HCT116 (cell line): ENCODE results near the gene ADPRHL1. TPM values are rescaled to one million over a fixed set of nuclear protein-coding genes. Genes with fewer than 3 reads are reported as not detected.

Source experiments
- ATAC-seq: fragments of 200-7000 bp; cut with Tn5 transposase; 2 replicates; pipeline ENCODE4 v1.9.1; 2020; ENCODE audit warnings: mild to moderate bottlenecking, moderate library complexity
- BruUV-seq: library from RNA; stranded (reverse); fragments of 400-500 nt; replicated peaks from 2 replicates; lab custom pipeline; 2021; lab: Mats Ljungman, UMichigan
- CTCF ChIA-PET: fragments of 300-600 bp; sonication (Branson Sonifier 250); formaldehyde crosslinking; loops from one replicate; lab custom pipeline; 2021; ENCODE audit warnings: antibody characterized with exemption; lab: Charles Lee
- POLR2A ChIA-PET: fragments of 300-600, 350-600 bp; sonication (Branson Sonifier 250); formaldehyde crosslinking; loops from one replicate; lab custom pipeline; 2021; ENCODE audit warnings: antibody characterized with exemption; lab: Charles Lee
- RAD21 ChIA-PET, 2 experiments: fragments of 300-600 bp; sonication (Branson Sonifier 250); formaldehyde crosslinking; loops; one replicate each; lab custom pipeline; 2023; ENCODE audit warnings: low total read pairs in 2 of 2; ENCODE audit not compliant: uncharacterized antibody in 2 of 2, unreplicated experiment in 2 of 2, low non-redundant PET in 1 of 2; lab: Charles Lee
- DNase-seq: peaks from one replicate; pipeline ENCODE4 v3.0.0-alpha.2; 2010; ENCODE audit warnings: low read depth, low spot score
- H2AFZ ChIP-seq: fragments of 200-600 bp; shearing (Covaris generic), sonication (generic); 2 replicates; pipeline ENCODE4 v1.6.1; 2017; ENCODE audit warnings: low read depth, mixed run types, mixed read lengths, antibody characterized with exemption, low read length; ENCODE audit not compliant: poor library complexity, severe bottlenecking
- H3K27ac ChIP-seq: 2 replicates; pipeline ENCODE4 v1.5.1; 2012; ENCODE audit warnings: low read depth, low read length
- H3K27me3 ChIP-seq: fragments of 200-600 bp; sonication (generic); 2 replicates; pipeline ENCODE4 v1.6.1; 2016; ENCODE audit warnings: mixed run types, low read length, mixed read lengths; ENCODE audit not compliant: insufficient read depth
- H3K36me3 ChIP-seq, 2 experiments: fragments of 200-500 bp in 1 of 2; fragments of 200-600 bp in 1 of 2; sonication (Bioruptor generic) in 1 of 2; sonication (generic) in 1 of 2; 2 replicates each; pipeline versions ENCODE4 v1.5.1 to v1.6.1; 2014 to 2016; ENCODE audit warnings: low read length in 2 of 2, inconsistent platforms in 1 of 2, mixed read lengths in 1 of 2, mixed run types in 1 of 2; ENCODE audit not compliant: insufficient read depth in 2 of 2, control insufficient read depth in 1 of 2
- H3K4me1 ChIP-seq, 2 experiments: fragments of 200-600 bp in 1 of 2; sonication (generic) in 1 of 2; 2 replicates each; pipeline versions ENCODE4 v1.5.1 to v1.6.1; 2012 to 2017; ENCODE audit warnings: low read length in 2 of 2, inconsistent platforms in 1 of 2, mild to moderate bottlenecking in 1 of 2, mixed read lengths in 1 of 2, mixed run types in 1 of 2, moderate library complexity in 1 of 2; ENCODE audit not compliant: insufficient read depth in 2 of 2, control insufficient read depth in 1 of 2
- H3K4me2 ChIP-seq: fragments of 200-600 bp; sonication (generic); 2 replicates; pipeline ENCODE4 v1.6.1; 2017; ENCODE audit warnings: mixed run types, low read length, mixed read lengths
- H3K4me3 ChIP-seq, 2 experiments: fragments of 200-600 bp in 1 of 2; sonication (generic) in 1 of 2; replicated peaks in 1 of 2; 2 replicates each; pipeline ENCODE4 v1.5.1; 2011 to 2016; ENCODE audit warnings: low read length in 2 of 2, control low read depth in 1 of 2, low read depth in 1 of 2, mild to moderate bottlenecking in 1 of 2, mixed read lengths in 1 of 2, mixed run types in 1 of 2
- H3K79me2 ChIP-seq: fragments of 200-600 bp; sonication (generic); 2 replicates; pipeline ENCODE4 v1.6.1; 2017; ENCODE audit warnings: mild to moderate bottlenecking, mixed run types, low read length, moderate library complexity, mixed read lengths; ENCODE audit not compliant: insufficient read depth
- H3K9ac ChIP-seq: fragments of 200-600 bp; sonication (generic); 2 replicates; pipeline ENCODE4 v1.6.1; 2016; ENCODE audit warnings: low read length, mixed read lengths
- H3K9me2 ChIP-seq: fragments of 200-600 bp; sonication (generic), shearing (Covaris generic); 2 replicates; pipeline ENCODE4 v1.6.1; 2017; ENCODE audit warnings: mixed run types, mild to moderate bottlenecking, moderate library complexity; ENCODE audit not compliant: insufficient read depth
- H3K9me3 ChIP-seq, 2 experiments: fragments of 200-500 bp in 1 of 2; fragments of 200-600 bp in 1 of 2; sonication (Bioruptor generic) in 1 of 2; sonication (generic) in 1 of 2; 2 replicates each; pipeline ENCODE4 v1.6.1; 2014 to 2017; ENCODE audit warnings: low read length in 2 of 2, mixed read lengths in 2 of 2, inconsistent platforms in 1 of 2, low read depth in 1 of 2, mild to moderate bottlenecking in 1 of 2, mixed run types in 1 of 2, moderate library complexity in 1 of 2; ENCODE audit not compliant: control insufficient read depth in 1 of 2, insufficient read depth in 1 of 2
- H4K20me1 ChIP-seq: fragments of 200-600 bp; sonication (generic), shearing (Covaris generic); 2 replicates; pipeline ENCODE4 v1.6.1; 2017; ENCODE audit warnings: mixed run types, mild to moderate bottlenecking, moderate library complexity; ENCODE audit not compliant: insufficient read depth
- EGR1 ChIP-seq: IDR thresholded peaks from 2 replicates; pipeline ENCODE4 v1.6.1; 2012; ENCODE audit warnings: low read depth
- SP1 ChIP-seq: IDR thresholded peaks from 2 replicates; pipeline ENCODE4 v1.6.1; 2012; ENCODE audit warnings: low read depth
- ZNF274 ChIP-seq: fragments of 200-500 bp; sonication (Bioruptor generic); IDR thresholded peaks from 2 replicates; pipeline ENCODE4 v1.6.1; 2014; ENCODE audit warnings: mild to moderate bottlenecking, low read depth, low read length, inconsistent platforms
- intact Hi-C: fragments of 100-400 bp; cut with micrococcal nuclease; formaldehyde crosslinking; loops from 2 replicates; pipeline ENCODE4 v1.10.0; 2022
- total RNA-seq: library from RNA; stranded (reverse); gene quantifications from one replicate; pipeline ENCODE4 v1.2.1, GENCODE V29; 2021; ENCODE audit not compliant: unreplicated experiment

The ADPRHL1 gene
- total RNA-seq, 1 experiment from 2014 or later = 12.6 TPM

- ChIA-PET RAD21 (no interaction called here), POLR2A (no interaction called here), CTCF (no interaction called here)
- Histone ChIP-seq H3K4me1 (peaks cover 17 to 23% of the 10 kb centered on the region in 2 experiments), H3K4me2 (no peak overlapping the region), H3K27me3 (peaks cover 3% of the 10 kb centered on the region; the same call in 1 of the 2 replicates), H3K9me3 (no peaks in the 10 kb centered on the region), H3K27ac (no peak overlapping the region), H3K36me3 (no peaks in the 10 kb centered on the region), H3K9ac (no peak overlapping the region), H4K20me1 (no peaks in the 10 kb centered on the region), H3K4me3 (no peak overlapping the region), H3K79me2 (no peaks in the 10 kb centered on the region), H3K9me2 (no peaks in the 10 kb centered on the region), H2AFZ (no peak overlapping the region)
- intact Hi-C loops = no loop called here
- DNase-seq = no peak
- TF ChIP-seq SP1 (no peak), EGR1 (no peak), ZNF274 (no peak)
- no TSS peak for BruUV-seq
- no peak for ATAC-seq
These were observed 45.5 kb downstream of the ADPRHL1 start for GRCh38 chr13:113407531-113408393.

- ChIA-PET CTCF (no interaction called here), RAD21 (no interaction called here), POLR2A (no interaction called here)
- no peaks in the 10 kb centered on the region for H3K9me3 ChIP-seq
- no peaks in the 10 kb centered on the region for H3K9me2 ChIP-seq
- H3K4me2 ChIP-seq = no peak overlapping the region
- no peaks in the 10 kb centered on the region for H3K79me2 ChIP-seq
- peaks cover 17 to 23% of the 10 kb centered on the region in 2 experiments for H3K4me1 ChIP-seq
- intact Hi-C loops = no loop called here
- no peaks in the 10 kb centered on the region for H4K20me1 ChIP-seq
- H2AFZ ChIP-seq = no peak overlapping the region
- no peak for TF ChIP-seq EGR1
- no TSS peak for BruUV-seq
- no peak overlapping the region for H3K4me3 ChIP-seq
- no peak overlapping the region for H3K9ac ChIP-seq
- no peaks in the 10 kb centered on the region for H3K36me3 ChIP-seq
- H3K27me3 ChIP-seq = peaks cover 3% of the 10 kb centered on the region; the same call in 1 of the 2 replicates
- no peak overlapping the region for H3K27ac ChIP-seq
- DNase-seq (no peak), ATAC-seq (no peak)
These were observed 46.2 kb downstream of the ADPRHL1 start for GRCh38 chr13:113407103-113407530.
